Caco-2 (cell line): Measurements from ENCODE around the gene CD300LB. TPM values are rescaled to one million over a fixed set of nuclear protein-coding genes. Genes with fewer than 3 reads are reported as not detected.

Experiments used
- BruUV-seq: library from RNA; stranded (reverse); fragments of 400-500 nt; replicated peaks from 2 replicates; lab custom pipeline; 2021; lab: Mats Ljungman, UMichigan
- CTCF ChIA-PET: fragments of 300-600 bp; sonication (Branson Sonifier 250); formaldehyde crosslinking; loops from one replicate; lab custom pipeline; 2022; ENCODE audit warnings: antibody characterized with exemption; lab: Charles Lee
- POLR2A ChIA-PET: fragments of 300-600 bp; sonication (Branson Sonifier 250); formaldehyde crosslinking; loops from one replicate; lab custom pipeline; 2022; ENCODE audit warnings: antibody characterized with exemption; lab: Charles Lee
- DNase-seq, 2 experiments: peaks; one replicate each; pipeline versions ENCODE4 v3.0.0 to v3.0.0-alpha.2; 2020 to 2022
- H3K27me3 ChIP-seq: replicated peaks from 2 replicates; pipeline ENCODE4 v1.6.0; 2011; ENCODE audit warnings: low read length; ENCODE audit not compliant: control insufficient read depth, insufficient read depth
- H3K36me3 ChIP-seq: 2 replicates; pipeline ENCODE4 v1.5.1; 2011; ENCODE audit warnings: low read length; ENCODE audit not compliant: control insufficient read depth, insufficient read depth
- H3K4me1 ChIP-seq: fragments of 250-450 bp; sonication (Bioruptor Pico); 2 replicates; pipeline ENCODE4 v1.5.1; 2020; ENCODE audit warnings: mild to moderate bottlenecking
- H3K4me3 ChIP-seq: 2 replicates; pipeline ENCODE4 v1.5.1; 2011; ENCODE audit warnings: low read depth, mild to moderate bottlenecking, control low read depth, low read length
- H3K9me3 ChIP-seq: fragments of 250-450 bp; sonication (Bioruptor Pico); 2 replicates; pipeline ENCODE4 v1.5.1; 2020; ENCODE audit warnings: mild to moderate bottlenecking, moderate library complexity
- H3K27ac Mint-ChIP-seq: one replicate; pipeline ENCODE4 v1.8.0; 2022; ENCODE audit warnings: mixed read lengths; ENCODE audit not compliant: unreplicated experiment
- H3K27me3 Mint-ChIP-seq: one replicate; pipeline ENCODE4 v1.8.0; 2022; ENCODE audit warnings: mixed read lengths; ENCODE audit not compliant: insufficient read depth, unreplicated experiment
- H3K36me3 Mint-ChIP-seq: one replicate; pipeline ENCODE4 v1.8.0; 2022; ENCODE audit warnings: mild to moderate bottlenecking, mixed read lengths; ENCODE audit not compliant: insufficient read depth, unreplicated experiment
- H3K4me1 Mint-ChIP-seq: one replicate; pipeline ENCODE4 v1.8.0; 2022; ENCODE audit warnings: low read depth, mixed read lengths; ENCODE audit not compliant: unreplicated experiment
- H3K4me3 Mint-ChIP-seq: one replicate; pipeline ENCODE4 v1.8.0; 2022; ENCODE audit warnings: mild to moderate bottlenecking, moderate library complexity, mixed read lengths; ENCODE audit not compliant: unreplicated experiment
- H3K9me3 Mint-ChIP-seq: one replicate; pipeline ENCODE4 v1.8.0; 2022; ENCODE audit warnings: mixed read lengths; ENCODE audit not compliant: unreplicated experiment
- CTCF ChIP-seq, 2 experiments: fragments of 200-600 bp in 1 of 2; IDR thresholded peaks; 1 replicate in 1 of 2; 2 replicates in 1 of 2; pipeline versions ENCODE4 v1.5.1 to v1.8.0; 2011 to 2022; ENCODE audit warnings: antibody characterized with exemption in 1 of 2, control low read depth in 1 of 2, inconsistent platforms in 1 of 2, low read depth in 1 of 2, low read length in 1 of 2, mild to moderate bottlenecking in 1 of 2, moderate library complexity in 1 of 2; ENCODE audit not compliant: insufficient read depth in 1 of 2, severe bottlenecking in 1 of 2, unreplicated experiment in 1 of 2
- intact Hi-C: fragments of 100-400 bp; cut with micrococcal nuclease; formaldehyde crosslinking; loops from one replicate; pipeline ENCODE4 v1.10.0; 2022; ENCODE audit not compliant: unreplicated experiment
- total RNA-seq: library from RNA; stranded (reverse); gene quantifications from 2 replicates; pipeline ENCODE4 v1.2.3, GENCODE V29; 2022

CD300LB gene
- total RNA-seq, 1 experiment from 2014 or later = not detected

- no TSS peak for BruUV-seq
- no peaks in the 10 kb centered on the region for H3K9me3 ChIP-seq
- H3K27me3 ChIP-seq = no peaks in the 10 kb centered on the region; the same call in none of the 2 replicates
- intact Hi-C loops = no loop called here
- H3K36me3 ChIP-seq = no peaks in the 10 kb centered on the region
- H3K4me1 Mint-ChIP-seq = peaks cover 6% of the 10 kb centered on the region
- H3K4me3 ChIP-seq = no peak overlapping the region
- H3K27ac Mint-ChIP-seq = no peak overlapping the region
- DNase-seq = no peak
- peaks cover 28% of the 10 kb centered on the region for H3K27me3 Mint-ChIP-seq
- CTCF ChIA-PET = no interaction called here
- TF ChIP-seq CTCF (IDR thresholded peaks at IDR 0.05; ENCODE audit: insufficient read depth in 1 of 2, low read depth in 1 of 2, low read length in 1 of 2, severe bottlenecking in 1 of 2, unreplicated experiment in 1 of 2) = no peak
- no peaks in the 10 kb centered on the region for H3K4me1 ChIP-seq
- no peak overlapping the region for H3K4me3 Mint-ChIP-seq
- H3K36me3 Mint-ChIP-seq = no peaks in the 10 kb centered on the region
- H3K9me3 Mint-ChIP-seq = peaks cover 14% of the 10 kb centered on the region
- POLR2A ChIA-PET = no interaction called here
Observed at GRCh38 chr17:74571621-74572270, 40.5 kb upstream of the CD300LB start.

GRCh38 chr17:74569020-74570003 lies 38.0 kb upstream of the CD300LB start:
- BruUV-seq = no TSS peak
- POLR2A ChIA-PET = interaction anchor here (0.6 kb wide), 1 partner anchor 148 kb away, joined by 16 read pairs; no protein-coding TSS in a partner anchor

More at GRCh38 chr17:74569020-74570003, 38.0 kb upstream of the CD300LB start:
- Mint-ChIP-seq H3K4me1 (peaks cover 6% of the 10 kb centered on the region), H3K27ac (no peak overlapping the region), H3K4me3 (no peak overlapping the region), H3K27me3 (peaks cover 24% of the 10 kb centered on the region), H3K36me3 (no peaks in the 10 kb centered on the region), H3K9me3 (peaks cover 14% of the 10 kb centered on the region)
- CTCF ChIA-PET = interaction anchor here (0.7 kb wide), 1 partner anchor 39 kb away, joined by 3 read pairs; no protein-coding TSS in a partner anchor
- Histone ChIP-seq H3K9me3 (no peaks in the 10 kb centered on the region), H3K36me3 (no peaks in the 10 kb centered on the region), H3K4me3 (no peak overlapping the region), H3K27me3 (no peaks in the 10 kb centered on the region; the same call in none of the 2 replicates), H3K4me1 (no peaks in the 10 kb centered on the region)
- DNase-seq = no peak
- intact Hi-C loops = no loop called here
- no peak for TF ChIP-seq CTCF (IDR thresholded peaks at IDR 0.05; ENCODE audit: insufficient read depth in 1 of 2, low read depth in 1 of 2, low read length in 1 of 2, severe bottlenecking in 1 of 2, unreplicated experiment in 1 of 2)
